Measurements from ENCODE around the gene SLC15A4.

GRCh38 chr12:128797119-128798118 is 26.3 kb downstream of the SLC15A4 start:
- TF ChIP-seq POLR2A (IDR thresholded peaks at IDR 0.05; ENCODE audit: low read length) (no peak), GATA1 (IDR thresholded peaks at IDR 0.05; ENCODE audit: low read depth, low read length) (no peak)
